Measurements from ENCODE around the gene CLC. TPM values are rescaled to one million over a fixed set of nuclear protein-coding genes. Genes with fewer than 3 reads are reported as not detected.
"Not testable (repeated sequence)": the region's sequence is repeated elsewhere in the genome, so short reads cannot be mapped to it uniquely, and the experiment has no call there.

CLC gene
- total RNA-seq, 1 experiment from 2014 or later = not detected

DNA sequence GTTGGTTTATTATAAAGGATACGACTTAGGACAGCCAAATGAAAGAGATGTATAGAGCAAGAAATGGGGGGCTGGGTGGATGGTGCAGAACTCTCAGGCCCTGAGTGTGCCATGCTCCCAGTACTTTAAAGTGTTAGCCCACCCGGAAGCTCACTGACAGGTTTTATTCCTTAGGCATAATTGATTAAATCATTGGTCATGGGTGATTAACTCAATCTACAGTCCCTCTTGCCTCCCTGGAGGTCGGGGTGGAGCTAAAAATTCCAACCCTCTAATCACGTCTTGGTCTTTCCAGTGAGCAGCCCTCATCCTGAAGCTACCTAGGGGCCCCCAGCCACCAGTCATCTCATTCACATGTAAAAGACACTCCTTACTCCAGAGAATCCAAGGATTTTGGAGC, 31.0 kb upstream of the CLC start:
- intact Hi-C loops (cut with micrococcal nuclease; ENCODE audit: unreplicated experiment) = no loop called here
- ChIA-PET CTCF (no interaction called here), POLR2A (ENCODE audit: low non-redundant PET) (no interaction called here)
- Histone ChIP-seq H3K27me3 (replicated peaks; ENCODE audit: insufficient read depth, low read depth, low read length, poor library complexity) (peaks cover 18% of the 10 kb centered on the region), H3K27ac (ENCODE audit: low read depth, low read length, poor library complexity, severe bottlenecking) (no peak overlapping the region), H3K4me1 (ENCODE audit: insufficient read depth, low read length, poor library complexity, severe bottlenecking) (no peaks in the 10 kb centered on the region), H3K9me3 (ENCODE audit: low read depth, low read length, poor library complexity, severe bottlenecking) (no peaks in the 10 kb centered on the region), H3K4me3 (ENCODE audit: low read depth, low read length, poor library complexity, severe bottlenecking) (no peak overlapping the region), H3K36me3 (ENCODE audit: insufficient read depth, low read length, poor library complexity, severe bottlenecking) (no peaks in the 10 kb centered on the region)
- TF ChIP-seq EZH2 (IDR thresholded peaks at IDR 0.05; ENCODE audit: borderline replicate concordance, low read depth, low read length, poor library complexity, severe bottlenecking) = no peak
- TF ChIP-seq, protein P1, sequence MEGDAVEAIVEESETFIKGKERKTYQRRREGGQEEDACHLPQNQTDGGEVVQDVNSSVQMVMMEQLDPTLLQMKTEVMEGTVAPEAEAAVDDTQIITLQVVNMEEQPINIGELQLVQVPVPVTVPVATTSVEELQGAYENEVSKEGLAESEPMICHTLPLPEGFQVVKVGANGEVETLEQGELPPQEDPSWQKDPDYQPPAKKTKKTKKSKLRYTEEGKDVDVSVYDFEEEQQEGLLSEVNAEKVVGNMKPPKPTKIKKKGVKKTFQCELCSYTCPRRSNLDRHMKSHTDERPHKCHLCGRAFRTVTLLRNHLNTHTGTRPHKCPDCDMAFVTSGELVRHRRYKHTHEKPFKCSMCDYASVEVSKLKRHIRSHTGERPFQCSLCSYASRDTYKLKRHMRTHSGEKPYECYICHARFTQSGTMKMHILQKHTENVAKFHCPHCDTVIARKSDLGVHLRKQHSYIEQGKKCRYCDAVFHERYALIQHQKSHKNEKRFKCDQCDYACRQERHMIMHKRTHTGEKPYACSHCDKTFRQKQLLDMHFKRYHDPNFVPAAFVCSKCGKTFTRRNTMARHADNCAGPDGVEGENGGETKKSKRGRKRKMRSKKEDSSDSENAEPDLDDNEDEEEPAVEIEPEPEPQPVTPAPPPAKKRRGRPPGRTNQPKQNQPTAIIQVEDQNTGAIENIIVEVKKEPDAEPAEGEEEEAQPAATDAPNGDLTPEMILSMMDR (conservative IDR thresholded peaks at IDR 0.05; ENCODE audit: low read depth, low read length) = no peak
- BruUV-seq (replicated peaks) = no TSS peak
- DNase-seq (ENCODE audit: low spot score) = no peak

DNA sequence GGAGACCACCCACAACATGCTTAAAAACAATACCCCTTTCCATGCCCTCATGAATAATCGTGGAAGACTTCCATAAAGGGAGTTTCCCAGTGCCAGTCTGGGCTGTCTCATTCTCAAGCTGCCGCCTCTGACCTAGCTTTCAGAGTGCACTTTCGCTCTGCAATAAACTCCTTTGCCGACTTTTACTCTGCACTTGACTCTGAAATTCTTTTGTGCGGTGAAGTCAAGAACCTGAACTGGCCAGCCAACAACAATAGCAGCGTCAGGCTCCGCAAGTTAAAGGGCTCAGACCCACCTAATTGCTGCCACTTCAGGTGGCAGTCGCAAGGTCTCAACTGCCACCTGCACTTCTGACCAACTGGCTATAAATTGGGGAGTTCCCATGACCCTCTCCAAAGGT, 30.5 kb upstream of the CLC start:
- intact Hi-C loops (cut with micrococcal nuclease; ENCODE audit: unreplicated experiment) = no loop called here
- H3K9me3 ChIP-seq (ENCODE audit: low read depth, low read length, poor library complexity, severe bottlenecking) = no peaks in the 10 kb centered on the region
- CTCF ChIA-PET = interaction anchor here (0.5 kb wide), 1 partner anchor 287 kb away, joined by 10 read pairs; no protein-coding TSS in a partner anchor
- TF ChIP-seq, protein P1 (conservative IDR thresholded peaks at IDR 0.05; ENCODE audit: low read depth, low read length) = no peak
- TF ChIP-seq EZH2 (IDR thresholded peaks at IDR 0.05; ENCODE audit: borderline replicate concordance, low read depth, low read length, poor library complexity, severe bottlenecking) = no peak
- POLR2A ChIA-PET (ENCODE audit: low non-redundant PET) = no interaction called here
- no peak overlapping the region for H3K27ac ChIP-seq (ENCODE audit: low read depth, low read length, poor library complexity, severe bottlenecking)
- peaks cover 19% of the 10 kb centered on the region for H3K27me3 ChIP-seq (replicated peaks; ENCODE audit: insufficient read depth, low read depth, low read length, poor library complexity)
- no peak for DNase-seq (ENCODE audit: low spot score)
- H3K36me3 ChIP-seq (ENCODE audit: insufficient read depth, low read length, poor library complexity, severe bottlenecking) = no peaks in the 10 kb centered on the region
- H3K4me3 ChIP-seq (ENCODE audit: low read depth, low read length, poor library complexity, severe bottlenecking) = no peak overlapping the region
- BruUV-seq (replicated peaks) = no TSS peak
- no peaks in the 10 kb centered on the region for H3K4me1 ChIP-seq (ENCODE audit: insufficient read depth, low read length, poor library complexity, severe bottlenecking)

DNA sequence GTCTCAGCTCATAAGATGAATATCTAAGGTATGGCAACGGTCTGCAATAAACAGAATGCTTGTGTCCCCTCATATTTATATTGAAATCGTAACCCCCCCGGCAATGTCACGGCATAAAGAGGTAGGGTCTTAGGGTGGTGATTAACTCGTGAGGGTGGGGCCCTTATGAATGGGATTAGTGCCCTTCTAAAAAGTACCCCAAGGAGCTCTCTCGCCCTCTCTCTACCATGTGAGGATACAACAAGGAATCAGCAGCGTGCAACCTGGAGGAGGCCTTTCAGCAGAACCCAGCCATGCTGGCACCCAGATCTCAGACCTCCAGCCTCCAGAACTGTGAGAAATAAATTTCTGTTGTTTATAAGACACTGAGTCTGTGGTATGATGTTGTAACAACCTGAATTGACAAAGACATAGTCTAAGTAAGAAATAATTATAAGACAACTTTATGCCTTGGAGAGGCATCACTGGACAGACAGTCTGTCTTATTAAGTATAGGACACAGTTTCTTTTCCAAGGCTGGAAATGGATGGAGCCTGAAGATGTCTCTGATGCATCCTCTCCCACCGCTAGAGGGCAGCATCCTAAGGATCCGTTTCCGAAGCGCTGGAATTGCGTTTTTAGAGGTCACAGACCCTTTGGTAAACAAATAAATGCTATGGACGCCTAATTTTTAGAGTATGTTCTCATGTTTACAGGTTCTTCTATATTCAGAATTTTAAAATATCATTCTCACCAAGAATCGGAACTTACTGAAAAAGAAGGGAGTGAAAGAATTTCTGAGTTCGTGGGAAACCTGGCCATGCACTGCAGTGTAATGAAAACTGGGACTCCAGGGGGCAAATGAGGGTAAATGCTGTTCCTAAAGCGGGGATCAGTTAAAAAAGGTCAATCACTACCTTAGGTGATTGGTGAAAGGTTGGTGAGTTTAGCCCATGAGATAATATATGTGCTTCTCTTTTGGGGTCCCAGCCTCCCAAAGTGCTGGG, 27.6 kb upstream of the CLC start:
- TF ChIP-seq EZH2 (IDR thresholded peaks at IDR 0.05; ENCODE audit: borderline replicate concordance, low read depth, low read length, poor library complexity, severe bottlenecking) = no peak
- TF ChIP-seq, protein P1 (conservative IDR thresholded peaks at IDR 0.05; ENCODE audit: low read depth, low read length) = peak; percentile 89
- BruUV-seq (replicated peaks) = no TSS peak
- Histone ChIP-seq H3K4me1 (ENCODE audit: insufficient read depth, low read length, poor library complexity, severe bottlenecking) (no peaks in the 10 kb centered on the region), H3K4me3 (ENCODE audit: low read depth, low read length, poor library complexity, severe bottlenecking) (no peak overlapping the region), H3K9me3 (ENCODE audit: low read depth, low read length, poor library complexity, severe bottlenecking) (no peaks in the 10 kb centered on the region), H3K36me3 (ENCODE audit: insufficient read depth, low read length, poor library complexity, severe bottlenecking) (no peaks in the 10 kb centered on the region), H3K27ac (ENCODE audit: low read depth, low read length, poor library complexity, severe bottlenecking) (no peak overlapping the region), H3K27me3 (replicated peaks; ENCODE audit: insufficient read depth, low read depth, low read length, poor library complexity) (peaks cover 14% of the 10 kb centered on the region)
- intact Hi-C loops (cut with micrococcal nuclease; ENCODE audit: unreplicated experiment) = loop anchor here (2.0 kb wide), 1 partner anchor 79 kb away; no protein-coding TSS in a partner anchor
- POLR2A ChIA-PET (ENCODE audit: low non-redundant PET) = no interaction called here
- peak; percentile 68 for DNase-seq (ENCODE audit: low spot score)
- CTCF ChIA-PET = no interaction called here

DNA sequence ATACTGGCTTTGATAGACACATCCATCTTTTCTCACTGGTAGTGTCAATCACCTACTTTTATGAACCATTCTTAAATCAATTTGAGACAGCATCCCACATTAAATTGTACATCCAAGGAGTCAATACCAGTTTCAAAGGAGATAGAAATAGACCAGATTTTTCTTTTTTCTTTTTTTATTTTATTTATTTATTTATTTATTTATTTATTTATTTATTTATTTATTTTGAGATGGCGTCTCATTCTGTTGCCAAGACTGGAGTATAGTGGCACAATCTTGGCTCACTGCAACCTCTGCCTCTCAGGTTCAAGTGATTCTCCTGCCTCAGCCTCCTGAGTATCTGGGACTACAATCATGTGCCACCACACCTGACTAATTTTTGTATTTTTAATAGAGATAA, 24.0 kb upstream of the CLC start:
- POLR2A ChIA-PET (ENCODE audit: low non-redundant PET); H3K4me1 ChIP-seq (ENCODE audit: insufficient read depth, low read length, poor library complexity, severe bottlenecking); H3K9me3 ChIP-seq (ENCODE audit: low read depth, low read length, poor library complexity, severe bottlenecking); BruUV-seq (replicated peaks); CTCF ChIA-PET; intact Hi-C loops (cut with micrococcal nuclease; ENCODE audit: unreplicated experiment); H3K27ac ChIP-seq (ENCODE audit: low read depth, low read length, poor library complexity, severe bottlenecking); H3K36me3 ChIP-seq (ENCODE audit: insufficient read depth, low read length, poor library complexity, severe bottlenecking); H3K4me3 ChIP-seq (ENCODE audit: low read depth, low read length, poor library complexity, severe bottlenecking); DNase-seq (ENCODE audit: low spot score): not testable (repeated sequence)
- peaks cover 47% of the 10 kb centered on the region for H3K27me3 ChIP-seq (replicated peaks; ENCODE audit: insufficient read depth, low read depth, low read length, poor library complexity)

Data from A673 (cell line).